Upper lobe of left lung (tissue), 6 donors: ENCODE measurements around the gene SERPINB6. TPM values are rescaled to one million over a fixed set of nuclear protein-coding genes. Genes with fewer than 3 reads are reported as not detected.
A peak's percentile ranks its signal among the peaks of the same experiment; 100 is the strongest.

Source experiments
- ATAC-seq, 2 donors: fragments of 200-7000 bp; cut with Tn5 transposase; one replicate each; pipeline ENCODE4 v1.9.1; 2022; ENCODE audit warnings: mild to moderate bottlenecking in 2 of 2, moderate library complexity in 2 of 2; ENCODE audit not compliant: low FRiP score in 2 of 2
- DNase-seq, 2 donors: peaks; one replicate each; pipeline ENCODE4 v3.0.0-alpha.2; 2019 to 2020
- H3K27ac ChIP-seq, 4 donors: fragments of 200-600 bp; sonication (generic); one replicate each; pipeline ENCODE4 v1.5.1; 2016 to 2019
- H3K27me3 ChIP-seq, 4 donors: fragments of 200-600 bp; sonication (generic); one replicate each; pipeline ENCODE4 v1.5.1; 2017 to 2019
- H3K36me3 ChIP-seq, 4 donors: fragments of 200-600 bp; sonication (generic); one replicate each; pipeline ENCODE4 v1.5.1; 2016 to 2019
- H3K4me1 ChIP-seq, 4 donors: fragments of 200-600 bp; sonication (generic); one replicate each; pipeline ENCODE4 v1.5.1; 2018 to 2019
- H3K4me3 ChIP-seq, 4 donors: fragments of 200-600 bp; sonication (generic); one replicate each; pipeline ENCODE4 v1.5.1; 2017 to 2019; ENCODE audit warnings: mild to moderate bottlenecking in 2 of 4, moderate library complexity in 1 of 4
- H3K9me3 ChIP-seq, 4 donors: fragments of 200-600 bp; sonication (generic); one replicate each; pipeline ENCODE4 v1.5.1; 2018 to 2019
- CTCF ChIP-seq, 6 experiments: fragments of 450-650 bp in 4 of 6; fragments of 200-600 bp in 2 of 6; sonication (generic) in 2 of 6; IDR thresholded peaks; one replicate each; pipeline ENCODE4 v1.5.1; 2016 to 2019; ENCODE audit warnings: antibody characterized with exemption in 6 of 6
- EP300 ChIP-seq, 4 donors: sonication (generic); formaldehyde crosslinking; IDR thresholded peaks; one replicate each; pipeline ENCODE4 v1.5.1; 2017; ENCODE audit warnings: antibody characterized with exemption in 4 of 4, control low read depth in 2 of 4
- POLR2A ChIP-seq, 4 donors: fragments of 450-650 bp; IDR thresholded peaks; one replicate each; pipeline ENCODE4 v1.5.1; 2016 to 2017; ENCODE audit warnings: antibody characterized with exemption in 4 of 4, mild to moderate bottlenecking in 2 of 4
- POLR2AphosphoS5 ChIP-seq, 2 donors: sonication (generic); formaldehyde crosslinking; IDR thresholded peaks; one replicate each; pipeline ENCODE4 v1.5.1; 2017; ENCODE audit warnings: antibody characterized with exemption in 2 of 2
- WGBS, 2 donors: methylation state at CpG; one replicate each; pipeline ENCODE4 v1.1.5; 2017 to 2018; 5-methylcytosine and 5-hydroxymethylcytosine counted together
- total RNA-seq, 6 donors: library from RNA; depleted of rRNA in 4 of 6; stranded (reverse); fragments of >200 nt in 4 of 6; gene quantifications; one replicate each; pipeline versions ENCODE4 v1.1.0 to v1.2.1, GENCODE V29; 2016 to 2021
- donor health status: DM: no; HTN: no; CAD: no; lungs with moderate emphysema.
- donor health status: DM: no; HTN: yes; CAD: no; lungs with severe emphysema.

SERPINB6 gene
- total RNA-seq, 6 donors from 2014 or later, result 133 to 181 (median 150) TPM

DNA sequence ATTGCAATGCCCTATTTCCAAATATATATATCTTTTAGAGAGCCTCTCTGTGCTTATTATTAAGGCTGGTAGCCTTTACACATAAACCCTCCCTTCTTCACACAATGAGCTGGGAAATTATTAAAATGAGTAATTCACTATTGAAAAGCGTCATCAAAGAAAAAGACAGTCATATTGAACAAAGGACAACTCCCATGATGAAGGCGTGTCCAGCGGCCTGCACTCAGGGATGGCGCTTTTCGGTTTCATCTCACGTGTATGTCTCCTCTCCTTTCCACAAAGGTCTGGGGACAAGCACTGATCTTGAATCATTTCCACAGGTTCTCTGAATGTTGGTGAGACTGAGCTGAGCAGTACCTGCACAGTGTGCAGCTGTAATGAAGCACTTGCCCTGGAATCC lies 71.8 kb downstream of the SERPINB6 start:
- H3K4me3 ChIP-seq, result peak overlapping the region in 1 of 4 donors; percentile 19
- WGBS, 2 donors, result 71 to 80% methylated on average over 6 of the region's 6 CpGs
- TF ChIP-seq POLR2A (IDR thresholded peaks at IDR 0.05) (no peak), POLR2AphosphoS5 (IDR thresholded peaks at IDR 0.05) (no peak), EP300 (IDR thresholded peaks at IDR 0.05) (no peak), CTCF (IDR thresholded peaks at IDR 0.05) (no peak)
- no peaks in the 10 kb centered on the region for H3K9me3 ChIP-seq
- peak overlapping the region in 1 of 4 donors; percentile 95 for H3K27ac ChIP-seq
- peaks cover 0 to 3% (median 0%) of the 10 kb centered on the region in 4 donors for H3K27me3 ChIP-seq
- DNase-seq (no peak), ATAC-seq (no peak)
- H3K4me1 ChIP-seq, result peaks cover 25 to 39% (median 33%) of the 10 kb centered on the region in 4 donors
- peaks cover 6 to 40% (median 22%) of the 10 kb centered on the region in 4 donors for H3K36me3 ChIP-seq

Other genes starting within 250 kb of the SERPINB6 start
- gene MYLK4, start 220.6 kb downstream of the SERPINB6 start, total RNA-seq, result 1 to 10 TPM in 5 of 6 donors, under 1 TPM in 1; 0.64 to 2.6 (median 1.2) TPM
- 100 to 1,000 TPM in 1 of 6 donors, 10 to 100 TPM in 5; 38.7 to 101 (median 59.2) TPM for gene WRNIP1, start 206.2 kb downstream of the SERPINB6 start, total RNA-seq
- gene SERPINB1, start 129.7 kb downstream of the SERPINB6 start, total RNA-seq, result 100 to 1,000 TPM in 4 of 6 donors, 10 to 100 TPM in 2; 56.6 to 184 (median 102) TPM
- gene SERPINB9, start 68.3 kb downstream of the SERPINB6 start, total RNA-seq, result 10 to 100 TPM in 2 of 6 donors, 1 to 10 TPM in 4; 7.7 to 14.0 (median 9.3) TPM
- gene NQO2, start 28.3 kb upstream of the SERPINB6 start, total RNA-seq, result 10 to 100 TPM; 10.6 to 34.3 (median 18.6) TPM
- 10 to 100 TPM; 20.6 to 35.6 (median 26.6) TPM for gene RIPK1, start 96.9 kb upstream of the SERPINB6 start, total RNA-seq
- 10 to 100 TPM in 3 of 6 donors, 1 to 10 TPM in 3; 6.3 to 16.8 (median 11.2) TPM for gene BPHL, start 147.1 kb upstream of the SERPINB6 start, total RNA-seq
- gene TUBB2A, start 186.0 kb upstream of the SERPINB6 start, total RNA-seq, result 10 to 100 TPM in 5 of 6 donors, 1 to 10 TPM in 1; 6.3 to 29.5 (median 15.1) TPM